HepG2 (cell line): ENCODE measurements around the gene MST1R. TPM values are rescaled to one million over a fixed set of nuclear protein-coding genes. Genes with fewer than 3 reads are reported as not detected.

Source experiments
- CHD4 ChIP-seq: fragments of 200-600 bp; sonication (generic); IDR thresholded peaks from 2 replicates; pipeline ENCODE4 v1.7.0; 2017; ENCODE audit warnings: mild to moderate bottlenecking, low read length, borderline replicate concordance
- EZH2 ChIP-seq: conservative IDR thresholded peaks from 2 replicates; pipeline ENCODE4 v1.6.1; 2012; ENCODE audit warnings: mild to moderate bottlenecking, low read depth, low read length, moderate library complexity
- GPN1 ChIP-seq: sonication (generic); formaldehyde crosslinking; IDR thresholded peaks from 2 replicates; pipeline ENCODE4 v1.5.1; 2020; ENCODE audit warnings: missing genetic modification reagents, borderline replicate concordance
- GZF1 ChIP-seq: sonication (generic); formaldehyde crosslinking; IDR thresholded peaks from 2 replicates; pipeline ENCODE4 v1.5.1; 2020; ENCODE audit warnings: mild to moderate bottlenecking, missing genetic modification reagents
- KLF13 ChIP-seq: sonication (generic); formaldehyde crosslinking; IDR thresholded peaks from 2 replicates; pipeline ENCODE4 v1.4.0; 2020; ENCODE audit warnings: mild to moderate bottlenecking, missing genetic modification reagents
- MED1 ChIP-seq: sonication (generic); formaldehyde crosslinking; IDR thresholded peaks from 2 replicates; pipeline ENCODE4 v1.4.0; 2020; ENCODE audit warnings: missing genetic modification reagents
- NCOA1 ChIP-seq: sonication (generic); formaldehyde crosslinking; IDR thresholded peaks from 2 replicates; pipeline ENCODE4 v1.9.0; 2021; ENCODE audit warnings: missing genetic modification reagents
- PRPF4 ChIP-seq: fragments of 200-400 bp; formaldehyde crosslinking; IDR thresholded peaks from 2 replicates; pipeline ENCODE4 v1.6.1; 2016; ENCODE audit warnings: low read length, low read depth; ENCODE audit not compliant: poor library complexity, severe bottlenecking
- RBFOX2 ChIP-seq: fragments of 200-400 bp; formaldehyde crosslinking; IDR thresholded peaks from 2 replicates; pipeline ENCODE4 v1.6.1; 2017; ENCODE audit warnings: low read depth, mild to moderate bottlenecking, low read length
- SRF ChIP-seq: IDR thresholded peaks from 2 replicates; pipeline ENCODE4 v1.6.1; 2011; ENCODE audit warnings: mild to moderate bottlenecking, low read depth, low read length, moderate library complexity
- SRSF4 ChIP-seq: fragments of 200-400 bp; formaldehyde crosslinking; IDR thresholded peaks from one replicate; pipeline ENCODE4 v1.6.1; 2018; ENCODE audit warnings: mild to moderate bottlenecking, low read depth, low read length, moderate library complexity; ENCODE audit not compliant: poor library complexity, severe bottlenecking
- TMF1 ChIP-seq: sonication (generic); formaldehyde crosslinking; IDR thresholded peaks from 2 replicates; pipeline ENCODE4 v1.8.1; 2022; ENCODE audit warnings: low read depth, missing genetic modification reagents
- ZFP36L2 ChIP-seq: sonication (generic); formaldehyde crosslinking; IDR thresholded peaks from 2 replicates; pipeline ENCODE4 v1.4.0; 2020; ENCODE audit warnings: missing genetic modification reagents
- ZNF230 ChIP-seq: sonication (generic); formaldehyde crosslinking; IDR thresholded peaks from 2 replicates; pipeline ENCODE4 v1.4.0; 2020; ENCODE audit warnings: mild to moderate bottlenecking, missing genetic modification reagents
- ZNF296 ChIP-seq: sonication (generic); formaldehyde crosslinking; conservative IDR thresholded peaks from 2 replicates; pipeline ENCODE4 v1.5.0; 2020; ENCODE audit warnings: mild to moderate bottlenecking, missing genetic modification reagents
- ZNF569 ChIP-seq: sonication (generic); formaldehyde crosslinking; IDR thresholded peaks from 2 replicates; pipeline ENCODE4 v1.5.0; 2020; ENCODE audit warnings: mild to moderate bottlenecking, missing genetic modification reagents, moderate library complexity, borderline replicate concordance
- polyA plus RNA-seq, 8 experiments: library from polyadenylated mRNA; depleted of rRNA in 3 of 8; stranded (reverse) in 7 of 8; unstranded in 1 of 8; fragments of >200 nt; fragmentation: Illumina TruSeq in 4 of 8; extraction: Trizol in 4 of 8; gene quantifications; 2 replicates each; pipeline versions ENCODE4 v1.2.1 to v1.2.3, GENCODE V29; 2011 to 2016; ENCODE audit warnings: low read depth in 4 of 8, missing spikeins in 1 of 8, mixed read lengths in 1 of 8; ENCODE audit not compliant: insufficient read depth in 1 of 8
- total RNA-seq, 5 experiments: library from RNA; depleted of rRNA; stranded (reverse); fragments of >200 nt; fragmentation: Illumina TruSeq; extraction: Trizol; gene quantifications; 2 replicates each; pipeline ENCODE4 v1.2.3, GENCODE V29; 2016; ENCODE audit warnings: low read depth in 1 of 5
- TF ChIP-seq, protein P1 (sequence below): sonication (generic); formaldehyde crosslinking; IDR thresholded peaks from 2 replicates; pipeline ENCODE4 v1.9.0; 2021; ENCODE audit warnings: missing genetic modification reagents, mild to moderate bottlenecking, borderline replicate concordance
- TF ChIP-seq, protein P2 (sequence below), 2 experiments: fragments of 450-650 bp in 1 of 2; sonication (generic) in 1 of 2; formaldehyde crosslinking; IDR thresholded peaks; 2 replicates each; pipeline versions ENCODE4 v1.5.0 to v1.8.0; 2020 to 2022; ENCODE audit warnings: mild to moderate bottlenecking in 1 of 2, missing genetic modification reagents in 1 of 2
- TF ChIP-seq, protein P3 (sequence below): sonication (generic); formaldehyde crosslinking; conservative IDR thresholded peaks from 2 replicates; pipeline ENCODE4 v1.4.0; 2020; ENCODE audit warnings: missing genetic modification reagents
- TF ChIP-seq, protein P4 (sequence below): sonication (generic); formaldehyde crosslinking; IDR thresholded peaks from 2 replicates; pipeline ENCODE4 v1.8.1; 2022; ENCODE audit warnings: low read depth, mild to moderate bottlenecking, missing genetic modification reagents
- TF ChIP-seq, protein P5 (sequence below): sonication (generic); formaldehyde crosslinking; IDR thresholded peaks from 2 replicates; pipeline ENCODE4 v1.5.0; 2020; ENCODE audit warnings: missing genetic modification reagents

Gene MST1R
- total and polyA plus RNA-seq, 2 of the 13 experiments (the other 11 are each of a cell fraction or from before 2014, with no cell fraction given), result 0.11 to 0.77 TPM

DNA sequence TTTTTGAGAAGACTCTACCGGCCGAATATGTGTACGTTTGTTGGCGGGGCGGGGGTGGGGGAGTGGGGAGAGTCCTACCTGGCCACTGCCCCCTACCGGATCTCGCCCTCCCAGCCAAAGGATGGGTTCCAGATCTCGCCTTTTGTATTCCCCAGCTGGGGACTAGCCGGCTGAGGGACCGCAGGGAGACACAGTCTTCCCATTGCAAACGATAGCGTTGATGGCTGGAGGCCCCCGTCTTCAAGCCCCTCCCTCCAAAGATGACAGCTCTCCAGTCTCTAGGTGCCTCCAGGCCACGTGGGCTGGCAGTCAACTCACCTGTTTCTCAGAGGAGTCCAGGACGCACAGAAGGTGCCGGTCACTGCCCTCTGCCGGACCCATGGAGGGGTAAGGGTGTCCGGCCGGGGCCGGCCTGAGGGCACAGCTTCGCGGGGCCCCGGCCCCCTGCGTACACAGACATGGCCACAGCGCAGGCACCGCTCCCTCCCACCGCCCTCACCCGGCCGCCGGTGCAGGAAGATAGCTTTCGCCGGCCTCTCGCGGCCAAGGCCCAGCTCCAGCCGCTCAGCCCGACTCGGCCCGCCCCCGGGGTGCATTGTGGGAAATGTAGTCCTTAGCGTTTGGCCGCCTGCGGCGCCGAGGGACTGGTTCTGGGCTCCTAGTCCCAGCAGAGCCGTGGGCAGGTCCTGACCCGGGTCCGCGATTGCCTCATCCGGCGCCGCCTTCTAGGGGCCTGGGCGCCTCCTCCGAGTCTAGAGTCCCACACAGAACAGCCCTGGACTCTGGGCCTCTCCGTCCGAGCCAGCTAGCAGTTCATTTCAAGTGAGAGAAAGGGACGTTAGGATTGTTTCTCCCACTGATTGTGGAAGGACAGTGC lies 25.9 kb upstream of the MST1R start, which contains the start of gene MON1A (continued):
- peak; percentile 75; the same call in 1 of the 2 replicates for TF ChIP-seq MED1 (CRISPR knock-in tag)
- TF ChIP-seq RBFOX2, result peak; percentile 84
- TF ChIP-seq, protein P1, sequence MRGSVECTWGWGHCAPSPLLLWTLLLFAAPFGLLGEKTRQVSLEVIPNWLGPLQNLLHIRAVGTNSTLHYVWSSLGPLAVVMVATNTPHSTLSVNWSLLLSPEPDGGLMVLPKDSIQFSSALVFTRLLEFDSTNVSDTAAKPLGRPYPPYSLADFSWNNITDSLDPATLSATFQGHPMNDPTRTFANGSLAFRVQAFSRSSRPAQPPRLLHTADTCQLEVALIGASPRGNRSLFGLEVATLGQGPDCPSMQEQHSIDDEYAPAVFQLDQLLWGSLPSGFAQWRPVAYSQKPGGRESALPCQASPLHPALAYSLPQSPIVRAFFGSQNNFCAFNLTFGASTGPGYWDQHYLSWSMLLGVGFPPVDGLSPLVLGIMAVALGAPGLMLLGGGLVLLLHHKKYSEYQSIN (CRISPR knock-in tag), result no peak
- TF ChIP-seq, protein P2, sequence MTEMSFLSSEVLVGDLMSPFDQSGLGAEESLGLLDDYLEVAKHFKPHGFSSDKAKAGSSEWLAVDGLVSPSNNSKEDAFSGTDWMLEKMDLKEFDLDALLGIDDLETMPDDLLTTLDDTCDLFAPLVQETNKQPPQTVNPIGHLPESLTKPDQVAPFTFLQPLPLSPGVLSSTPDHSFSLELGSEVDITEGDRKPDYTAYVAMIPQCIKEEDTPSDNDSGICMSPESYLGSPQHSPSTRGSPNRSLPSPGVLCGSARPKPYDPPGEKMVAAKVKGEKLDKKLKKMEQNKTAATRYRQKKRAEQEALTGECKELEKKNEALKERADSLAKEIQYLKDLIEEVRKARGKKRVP (CRISPR knock-in tag; IDR thresholded peaks at IDR 0.05), result peak in 1 of 2 experiments; percentile 97; a peak in 2 of 4 replicates
- 0 out of 2 replicates have a peak, but pooled peaks have one; percentile 33 for TF ChIP-seq ZNF230
- TF ChIP-seq SRSF4, result no peak
- no peak for TF ChIP-seq ZNF296
- TF ChIP-seq KLF13 (CRISPR knock-in tag), result no peak
- TF ChIP-seq, protein P3, sequence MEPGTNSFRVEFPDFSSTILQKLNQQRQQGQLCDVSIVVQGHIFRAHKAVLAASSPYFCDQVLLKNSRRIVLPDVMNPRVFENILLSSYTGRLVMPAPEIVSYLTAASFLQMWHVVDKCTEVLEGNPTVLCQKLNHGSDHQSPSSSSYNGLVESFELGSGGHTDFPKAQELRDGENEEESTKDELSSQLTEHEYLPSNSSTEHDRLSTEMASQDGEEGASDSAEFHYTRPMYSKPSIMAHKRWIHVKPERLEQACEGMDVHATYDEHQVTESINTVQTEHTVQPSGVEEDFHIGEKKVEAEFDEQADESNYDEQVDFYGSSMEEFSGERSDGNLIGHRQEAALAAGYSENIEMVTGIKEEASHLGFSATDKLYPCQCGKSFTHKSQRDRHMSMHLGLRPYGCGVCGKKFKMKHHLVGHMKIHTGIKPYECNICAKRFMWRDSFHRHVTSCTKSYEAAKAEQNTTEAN (CRISPR knock-in tag), result 0 out of 2 replicates have a peak, but pooled peaks have one; percentile 26
- TF ChIP-seq CHD4, result no peak
- TF ChIP-seq, protein P4, sequence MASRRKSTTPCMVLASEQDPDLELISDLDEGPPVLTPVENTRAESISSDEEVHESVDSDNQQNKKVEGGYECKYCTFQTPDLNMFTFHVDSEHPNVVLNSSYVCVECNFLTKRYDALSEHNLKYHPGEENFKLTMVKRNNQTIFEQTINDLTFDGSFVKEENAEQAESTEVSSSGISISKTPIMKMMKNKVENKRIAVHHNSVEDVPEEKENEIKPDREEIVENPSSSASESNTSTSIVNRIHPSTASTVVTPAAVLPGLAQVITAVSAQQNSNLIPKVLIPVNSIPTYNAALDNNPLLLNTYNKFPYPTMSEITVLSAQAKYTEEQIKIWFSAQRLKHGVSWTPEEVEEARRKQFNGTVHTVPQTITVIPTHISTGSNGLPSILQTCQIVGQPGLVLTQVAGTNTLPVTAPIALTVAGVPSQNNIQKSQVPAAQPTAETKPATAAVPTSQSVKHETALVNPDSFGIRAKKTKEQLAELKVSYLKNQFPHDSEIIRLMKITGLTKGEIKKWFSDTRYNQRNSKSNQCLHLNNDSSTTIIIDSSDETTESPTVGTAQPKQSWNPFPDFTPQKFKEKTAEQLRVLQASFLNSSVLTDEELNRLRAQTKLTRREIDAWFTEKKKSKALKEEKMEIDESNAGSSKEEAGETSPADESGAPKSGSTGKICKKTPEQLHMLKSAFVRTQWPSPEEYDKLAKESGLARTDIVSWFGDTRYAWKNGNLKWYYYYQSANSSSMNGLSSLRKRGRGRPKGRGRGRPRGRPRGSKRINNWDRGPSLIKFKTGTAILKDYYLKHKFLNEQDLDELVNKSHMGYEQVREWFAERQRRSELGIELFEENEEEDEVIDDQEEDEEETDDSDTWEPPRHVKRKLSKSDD (CRISPR knock-in tag), result no peak
- 0 out of 2 replicates have a peak, but pooled peaks have one; percentile 29 for TF ChIP-seq SRF
- TF ChIP-seq GPN1 (CRISPR knock-in tag), result no peak
- 0 out of 2 replicates have a peak, but pooled peaks have one; percentile 41 for TF ChIP-seq ZNF569 (CRISPR knock-in tag)
- no peak for TF ChIP-seq ZFP36L2 (CRISPR knock-in tag)
- no peak for TF ChIP-seq TMF1 (CRISPR knock-in tag)
- TF ChIP-seq EZH2, result no peak
- no peak for TF ChIP-seq NCOA1 (CRISPR knock-in tag)
- TF ChIP-seq, protein P5, sequence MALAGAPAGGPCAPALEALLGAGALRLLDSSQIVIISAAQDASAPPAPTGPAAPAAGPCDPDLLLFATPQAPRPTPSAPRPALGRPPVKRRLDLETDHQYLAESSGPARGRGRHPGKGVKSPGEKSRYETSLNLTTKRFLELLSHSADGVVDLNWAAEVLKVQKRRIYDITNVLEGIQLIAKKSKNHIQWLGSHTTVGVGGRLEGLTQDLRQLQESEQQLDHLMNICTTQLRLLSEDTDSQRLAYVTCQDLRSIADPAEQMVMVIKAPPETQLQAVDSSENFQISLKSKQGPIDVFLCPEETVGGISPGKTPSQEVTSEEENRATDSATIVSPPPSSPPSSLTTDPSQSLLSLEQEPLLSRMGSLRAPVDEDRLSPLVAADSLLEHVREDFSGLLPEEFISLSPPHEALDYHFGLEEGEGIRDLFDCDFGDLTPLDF (CRISPR knock-in tag), result peak; percentile 81
- TF ChIP-seq GZF1 (CRISPR knock-in tag), result 0 out of 2 replicates have a peak, but pooled peaks have one; percentile 22
- no peak for TF ChIP-seq PRPF4
